GM12873 (cell line): ENCODE measurements around the gene E2F1.

Experiments
- CTCF ChIP-seq: IDR thresholded peaks from 2 replicates; pipeline ENCODE4 v1.5.1; 2012; ENCODE audit warnings: low read depth, mild to moderate bottlenecking, moderate library complexity, low read length, control low read depth; ENCODE audit not compliant: insufficient read depth; ENCODE audit errors: missing control alignments

E2F1 gene

GRCh38 chr20:33719277-33719988 lies 33.2 kb upstream of the E2F1 start:
- no peak for TF ChIP-seq CTCF

- TF ChIP-seq CTCF, result no peak
Measured at GRCh38 chr20:33716498-33716897, 30.3 kb upstream of the E2F1 start.

- no peak for TF ChIP-seq CTCF
Measured at GRCh38 chr20:33713865-33714367, 27.7 kb upstream of the E2F1 start.

GRCh38 chr20:33711446-33711738 lies 25.2 kb upstream of the E2F1 start:
- TF ChIP-seq CTCF, result no peak

- TF ChIP-seq CTCF, result no peak
Measured at GRCh38 chr20:33710681-33711445, 24.7 kb upstream of the E2F1 start.

GRCh38 chr20:33709905-33710541 lies 23.8 kb upstream of the E2F1 start:
- no peak for TF ChIP-seq CTCF

GRCh38 chr20:33709398-33709797 lies 23.2 kb upstream of the E2F1 start:
- TF ChIP-seq CTCF, result no peak
